Progenitor cell of endocrine pancreas (in vitro differentiated cells): ENCODE measurements around the gene NBEA. TPM values are rescaled to one million over a fixed set of nuclear protein-coding genes. Genes with fewer than 3 reads are reported as not detected.

Source experiments
- DNase-seq: peaks from one replicate; pipeline ENCODE4 v3.0.0; 2021; ENCODE audit warnings: low spot score; ENCODE audit not compliant: unreplicated experiment
- H3K27ac Mint-ChIP-seq: 2 replicates; pipeline ENCODE4 v1.8.0; 2021; ENCODE audit warnings: mild to moderate bottlenecking, moderate library complexity, mixed read lengths
- H3K27me3 Mint-ChIP-seq: 2 replicates; pipeline ENCODE4 v1.8.0; 2021; ENCODE audit warnings: mixed read lengths
- H3K36me3 Mint-ChIP-seq: 2 replicates; pipeline ENCODE4 v1.8.0; 2022; ENCODE audit warnings: mixed read lengths; ENCODE audit not compliant: insufficient read depth
- H3K4me1 Mint-ChIP-seq: 2 replicates; pipeline ENCODE4 v1.8.0; 2021; ENCODE audit warnings: low read depth, mixed read lengths
- H3K4me3 Mint-ChIP-seq: 2 replicates; pipeline ENCODE4 v1.8.0; 2021; ENCODE audit warnings: low read depth, mild to moderate bottlenecking, moderate library complexity, mixed read lengths
- H3K9me3 Mint-ChIP-seq: 2 replicates; pipeline ENCODE4 v1.8.0; 2021; ENCODE audit warnings: low read depth, mixed read lengths
- total RNA-seq: library from RNA; stranded (reverse); gene quantifications from 2 replicates; pipeline ENCODE4 v1.2.1, GENCODE V29; 2021
- TF ChIP-seq, protein P1 (sequence below): fragments of 200-600 bp; sonication (generic); IDR thresholded peaks from one replicate; pipeline ENCODE4 v1.5.0; 2021; ENCODE audit warnings: antibody characterized with exemption, mild to moderate bottlenecking; ENCODE audit not compliant: unreplicated experiment

NBEA gene
- total RNA-seq, 1 donor from 2014 or later, result 21.7 TPM

GRCh38 chr13:35699825-35700510, 757.9 kb downstream of the NBEA start:
- H3K4me1 Mint-ChIP-seq, result peaks cover 4% of the 10 kb centered on the region
- TF ChIP-seq, protein P1, sequence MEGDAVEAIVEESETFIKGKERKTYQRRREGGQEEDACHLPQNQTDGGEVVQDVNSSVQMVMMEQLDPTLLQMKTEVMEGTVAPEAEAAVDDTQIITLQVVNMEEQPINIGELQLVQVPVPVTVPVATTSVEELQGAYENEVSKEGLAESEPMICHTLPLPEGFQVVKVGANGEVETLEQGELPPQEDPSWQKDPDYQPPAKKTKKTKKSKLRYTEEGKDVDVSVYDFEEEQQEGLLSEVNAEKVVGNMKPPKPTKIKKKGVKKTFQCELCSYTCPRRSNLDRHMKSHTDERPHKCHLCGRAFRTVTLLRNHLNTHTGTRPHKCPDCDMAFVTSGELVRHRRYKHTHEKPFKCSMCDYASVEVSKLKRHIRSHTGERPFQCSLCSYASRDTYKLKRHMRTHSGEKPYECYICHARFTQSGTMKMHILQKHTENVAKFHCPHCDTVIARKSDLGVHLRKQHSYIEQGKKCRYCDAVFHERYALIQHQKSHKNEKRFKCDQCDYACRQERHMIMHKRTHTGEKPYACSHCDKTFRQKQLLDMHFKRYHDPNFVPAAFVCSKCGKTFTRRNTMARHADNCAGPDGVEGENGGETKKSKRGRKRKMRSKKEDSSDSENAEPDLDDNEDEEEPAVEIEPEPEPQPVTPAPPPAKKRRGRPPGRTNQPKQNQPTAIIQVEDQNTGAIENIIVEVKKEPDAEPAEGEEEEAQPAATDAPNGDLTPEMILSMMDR, result no peak
- H3K27ac Mint-ChIP-seq, result no peak overlapping the region
- no peaks in the 10 kb centered on the region for H3K9me3 Mint-ChIP-seq
- peaks cover 23% of the 10 kb centered on the region for H3K27me3 Mint-ChIP-seq
- H3K36me3 Mint-ChIP-seq, result no peaks in the 10 kb centered on the region
- DNase-seq, result no peak
- no peak overlapping the region for H3K4me3 Mint-ChIP-seq

DNA sequence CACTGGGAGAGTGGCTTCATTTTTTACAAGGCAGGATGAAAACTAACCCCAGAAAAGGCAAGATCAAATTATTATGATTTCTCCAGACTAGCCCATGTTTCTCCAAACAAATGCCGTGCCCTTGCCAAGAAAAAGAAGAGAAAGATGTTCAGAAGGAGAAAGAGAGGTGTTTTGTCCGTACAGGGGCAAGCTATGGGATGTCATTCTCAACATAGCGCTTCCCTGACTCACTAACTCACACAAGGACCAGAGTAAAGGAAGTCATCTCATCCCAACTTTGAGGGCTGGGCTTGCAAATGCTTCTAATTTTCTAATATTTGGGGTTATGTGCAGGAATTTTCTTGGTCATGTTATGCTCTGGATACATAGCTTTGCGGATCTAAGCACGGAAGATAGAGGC, 758.6 kb downstream of the NBEA start:
- peaks cover 23% of the 10 kb centered on the region for H3K27me3 Mint-ChIP-seq
- TF ChIP-seq, protein P1, result no peak
- no peak overlapping the region for H3K4me3 Mint-ChIP-seq
- no peaks in the 10 kb centered on the region for H3K36me3 Mint-ChIP-seq
- no peaks in the 10 kb centered on the region for H3K9me3 Mint-ChIP-seq
- peaks cover 4% of the 10 kb centered on the region for H3K4me1 Mint-ChIP-seq
- no peak overlapping the region for H3K27ac Mint-ChIP-seq
- DNase-seq, result no peak

- peaks cover 2% of the 10 kb centered on the region for H3K4me1 Mint-ChIP-seq
- DNase-seq, result no peak
- peaks cover 23% of the 10 kb centered on the region for H3K27me3 Mint-ChIP-seq
- H3K9me3 Mint-ChIP-seq, result no peaks in the 10 kb centered on the region
- no peak overlapping the region for H3K4me3 Mint-ChIP-seq
- TF ChIP-seq, protein P1, result no peak
- H3K27ac Mint-ChIP-seq, result no peak overlapping the region
- no peaks in the 10 kb centered on the region for H3K36me3 Mint-ChIP-seq
Observed at GRCh38 chr13:35702316-35702715, 760.2 kb downstream of the NBEA start.

DNA sequence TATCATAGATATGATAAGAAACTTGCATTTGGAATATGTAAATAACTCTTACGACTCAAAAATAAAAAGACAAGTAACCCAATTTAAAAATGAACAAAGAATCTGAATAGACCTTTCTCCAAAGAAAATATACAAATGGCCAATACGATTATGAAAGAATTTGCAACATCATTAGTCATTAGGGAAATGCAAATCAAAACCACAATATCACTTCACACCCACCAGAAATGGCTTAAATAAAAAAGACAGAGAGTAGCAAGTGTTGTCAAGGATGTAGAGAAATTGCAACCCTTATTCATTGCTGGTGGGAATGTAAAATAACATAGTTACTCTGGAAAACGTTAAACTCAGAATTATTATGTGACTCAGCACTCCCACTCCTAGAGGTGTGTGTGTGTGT, 761.0 kb downstream of the NBEA start:
- DNase-seq, result no peak
- H3K27me3 Mint-ChIP-seq, result peaks cover 23% of the 10 kb centered on the region
- no peaks in the 10 kb centered on the region for H3K36me3 Mint-ChIP-seq
- no peaks in the 10 kb centered on the region for H3K9me3 Mint-ChIP-seq
- no peaks in the 10 kb centered on the region for H3K4me1 Mint-ChIP-seq
- no peak overlapping the region for H3K4me3 Mint-ChIP-seq
- TF ChIP-seq, protein P1, result no peak
- no peak overlapping the region for H3K27ac Mint-ChIP-seq

DNA sequence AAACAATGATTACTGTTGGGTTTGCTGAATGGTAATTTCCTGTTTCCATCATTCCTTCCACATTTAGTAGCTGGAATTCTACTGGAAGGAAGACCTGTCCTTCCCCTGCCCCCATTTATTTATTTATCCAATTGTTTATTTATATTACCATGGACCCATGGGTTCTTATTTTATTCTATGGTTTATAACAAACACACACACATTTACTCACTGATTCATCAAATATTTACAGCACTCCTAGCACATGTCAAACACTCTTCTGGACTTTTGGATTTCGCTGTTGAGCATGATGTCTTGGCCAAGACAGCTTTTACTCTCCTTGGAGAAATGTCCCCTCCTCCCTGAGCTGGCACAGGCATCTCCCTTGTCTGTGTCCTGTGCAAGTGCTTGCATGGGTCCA, 762.3 kb downstream of the NBEA start:
- DNase-seq, result no peak
- Mint-ChIP-seq H3K27me3 (peaks cover 18% of the 10 kb centered on the region), H3K36me3 (no peaks in the 10 kb centered on the region), H3K9me3 (no peaks in the 10 kb centered on the region), H3K4me3 (no peak overlapping the region), H3K4me1 (no peaks in the 10 kb centered on the region), H3K27ac (peak overlapping the region; percentile 50)
- TF ChIP-seq, protein P1, result no peak
